Smooth muscle cell of trachea (primary cell): Measurements from ENCODE around the gene LHPP. TPM values are rescaled to one million over a fixed set of nuclear protein-coding genes. Genes with fewer than 3 reads are reported as not detected.

Source experiments
- total RNA-seq: library from RNA; depleted of rRNA; stranded (reverse); fragments of >200 nt; gene quantifications from 2 replicates; pipeline ENCODE4 v1.2.1, GENCODE V29; 2014

LHPP gene, protein sequence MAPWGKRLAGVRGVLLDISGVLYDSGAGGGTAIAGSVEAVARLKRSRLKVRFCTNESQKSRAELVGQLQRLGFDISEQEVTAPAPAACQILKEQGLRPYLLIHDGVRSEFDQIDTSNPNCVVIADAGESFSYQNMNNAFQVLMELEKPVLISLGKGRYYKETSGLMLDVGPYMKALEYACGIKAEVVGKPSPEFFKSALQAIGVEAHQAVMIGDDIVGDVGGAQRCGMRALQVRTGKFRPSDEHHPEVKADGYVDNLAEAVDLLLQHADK
- 14.9 and 17.6 TPM in 2 replicates for total RNA-seq

DNA sequence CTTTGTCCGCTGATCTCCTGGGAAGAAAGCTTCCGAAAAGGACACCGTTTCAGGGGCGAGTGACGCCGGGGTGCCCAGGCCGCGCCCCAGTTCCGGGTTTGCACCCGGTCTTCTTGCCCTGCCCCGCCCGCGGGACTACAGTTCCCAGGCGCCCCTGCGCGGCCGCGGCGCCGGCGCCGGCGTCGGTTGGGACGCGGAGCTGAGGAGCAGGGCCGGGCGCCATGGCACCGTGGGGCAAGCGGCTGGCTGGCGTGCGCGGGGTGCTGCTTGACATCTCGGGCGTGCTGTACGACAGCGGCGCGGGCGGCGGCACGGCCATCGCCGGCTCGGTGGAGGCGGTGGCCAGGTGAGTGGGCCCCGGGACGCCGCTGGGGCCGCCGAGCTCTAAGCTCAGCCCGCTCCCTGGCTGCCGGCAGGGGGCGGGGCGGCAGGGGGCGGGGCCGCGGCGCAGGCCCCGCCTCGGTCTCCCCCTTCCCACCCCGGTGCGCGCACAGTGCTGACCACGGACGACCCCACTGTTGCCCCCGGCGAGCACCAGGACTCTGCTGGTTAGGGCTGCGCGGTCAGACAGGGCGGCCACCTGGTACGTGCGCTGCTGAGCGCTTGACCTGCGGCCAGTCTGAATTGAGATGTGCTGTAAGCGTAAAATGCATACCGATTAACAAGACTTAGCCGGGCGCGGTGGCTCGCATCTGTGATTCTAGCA, at the start of gene LHPP:
Gene LHPP (plus strand): TSS at position 182 of the 706 bp plus-strand sequence. CDS start 40 bp downstream, at position 222.

DNA sequence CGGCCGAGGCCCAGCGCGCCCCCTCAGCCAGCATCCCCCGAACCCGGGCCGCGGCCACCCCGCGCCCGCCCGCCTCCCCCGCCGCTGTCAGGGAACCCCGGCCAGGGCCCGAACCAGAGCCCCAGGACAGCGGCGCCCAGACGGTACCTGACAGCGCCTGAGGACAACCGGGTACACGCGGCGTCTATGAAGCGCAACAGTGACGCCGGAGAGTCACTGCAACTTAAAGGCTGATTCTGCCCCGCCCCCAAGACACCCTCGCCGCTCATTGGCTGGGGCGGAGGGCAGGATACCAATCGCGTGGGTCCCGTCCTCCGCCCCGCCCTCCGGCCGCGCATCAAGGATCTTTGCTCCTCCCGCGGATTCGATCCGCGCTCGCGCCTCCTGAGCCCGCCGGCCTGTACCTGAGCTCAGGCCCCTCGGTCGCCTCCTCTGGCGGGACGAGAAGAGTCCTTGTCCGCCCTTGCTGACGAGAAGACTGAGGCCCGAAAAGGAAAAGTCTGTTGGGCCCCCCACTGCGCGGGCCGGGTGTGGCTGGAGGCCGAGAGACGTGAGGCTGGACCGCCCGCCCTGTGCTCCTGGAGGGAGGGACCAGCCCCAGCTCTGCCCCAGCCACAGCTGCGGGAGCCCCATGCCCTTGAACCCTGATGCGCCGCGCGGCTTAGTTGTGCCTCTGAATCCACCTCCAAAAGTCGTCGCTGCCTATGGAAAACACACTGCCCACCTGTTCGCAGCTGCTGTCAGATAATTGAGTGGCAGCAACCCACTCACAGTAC, 42.7 kb upstream of the LHPP start, which contains the start of gene OAT:
Gene OAT (minus strand): TSS at position 198 of the 776 bp plus-strand sequence. CDS start 6,752 bp downstream, outside the sequence.

DNA sequence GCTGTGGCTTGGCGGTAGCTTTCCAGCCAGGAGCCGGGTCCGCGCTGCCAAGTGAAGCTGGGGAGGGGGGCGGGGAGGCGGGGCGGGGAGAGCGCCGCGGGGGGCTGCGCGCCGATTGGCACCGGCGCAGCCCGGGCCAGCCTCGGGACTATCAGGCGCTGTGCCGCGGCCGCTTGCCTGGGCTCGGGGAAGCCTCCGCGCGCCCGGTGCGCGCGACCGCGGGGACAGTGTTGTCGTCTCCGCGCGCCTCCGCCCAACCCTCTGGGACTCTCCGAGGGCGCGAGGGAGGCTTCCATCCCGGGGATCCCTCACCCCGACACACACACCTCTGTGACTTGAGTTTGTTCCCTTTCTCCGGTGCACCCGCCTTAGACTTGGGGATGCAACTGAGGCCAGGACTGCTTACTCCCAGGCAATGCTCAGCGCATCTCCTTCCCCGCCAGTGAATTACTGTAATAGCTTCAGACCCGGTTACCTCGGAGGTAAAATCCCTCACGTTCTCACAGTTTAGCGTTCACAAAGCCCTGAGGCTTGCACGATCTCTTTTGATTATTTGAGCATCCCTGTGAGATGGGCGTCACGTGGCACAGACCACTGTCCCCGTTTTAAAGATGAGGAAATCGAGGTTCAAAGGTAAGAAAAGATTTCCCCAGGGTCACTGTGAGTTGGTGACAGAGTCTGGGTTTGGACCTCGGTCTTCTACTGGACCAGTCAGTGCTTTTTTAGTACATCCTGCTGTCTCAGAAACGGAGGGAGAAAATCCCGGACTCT, 11.4 kb upstream of the LHPP start, which contains the start of gene NKX1-2:
Gene NKX1-2 (minus strand): TSS at position 24 of the 771 bp plus-strand sequence. CDS start 92 bp downstream, outside the sequence.

Other genes with a start within 250 kb of the LHPP start
- gene OAT, start 42.9 kb upstream of the LHPP start, total RNA-seq = 183 and 219 TPM in 2 replicates
- gene NKX1-2, start 11.8 kb upstream of the LHPP start, total RNA-seq = under 0.01 TPM in 1 of 2 replicates, not detected in the other